Naive thymus-derived CD8-positive, alpha-beta T cell (primary cell): ENCODE measurements around the gene ALDH3A1. TPM values are rescaled to one million over a fixed set of nuclear protein-coding genes. Genes with fewer than 3 reads are reported as not detected.
A peak's percentile ranks its signal among the peaks of the same experiment; 100 is the strongest.

ENCODE experiments used
- ATAC-seq, 2 donors: fragments of 150-1000 bp; cut with Tn5 transposase in 1 of 2; sonication (Bioruptor Pico), chemical (Tn5 transposase) in 1 of 2; 1 replicate in 1 of 2; 2 replicates in 1 of 2; pipeline ENCODE4 v1.10.0; 2021; ENCODE audit warnings: mild to moderate bottlenecking in 2 of 2, moderate library complexity in 2 of 2
- POLR2A ChIA-PET: fragments of 350-600 bp; sonication (Branson Sonifier 250); formaldehyde crosslinking; loops from one replicate; lab custom pipeline; 2021; ENCODE audit warnings: antibody characterized with exemption; lab: Charles Lee
- DNase-seq, 10 donors: peaks; one replicate each; pipeline versions ENCODE4 v3.0.0 to v3.0.0-alpha.2; 2020 to 2022
- H3K27ac Mint-ChIP-seq, 10 donors: one replicate each; pipeline ENCODE4 v1.8.0; 2020 to 2022; ENCODE audit warnings: mild to moderate bottlenecking in 10 of 10, mixed read lengths in 10 of 10, moderate library complexity in 4 of 10, inconsistent platforms in 1 of 10
- H3K27me3 Mint-ChIP-seq, 5 donors: one replicate each; pipeline ENCODE4 v1.8.0; 2021 to 2022; ENCODE audit warnings: mixed read lengths in 5 of 5
- H3K36me3 Mint-ChIP-seq, 3 donors: one replicate each; pipeline ENCODE4 v1.8.0; 2020 to 2022; ENCODE audit warnings: mixed read lengths in 3 of 3, mild to moderate bottlenecking in 2 of 3, inconsistent platforms in 1 of 3
- H3K4me1 Mint-ChIP-seq, 4 donors: one replicate each; pipeline ENCODE4 v1.8.0; 2021 to 2022; ENCODE audit warnings: mixed read lengths in 4 of 4
- H3K4me3 Mint-ChIP-seq, 10 donors: one replicate each; pipeline ENCODE4 v1.8.0; 2020 to 2022; ENCODE audit warnings: mild to moderate bottlenecking in 10 of 10, mixed read lengths in 10 of 10, moderate library complexity in 6 of 10, inconsistent platforms in 1 of 10
- H3K9me3 Mint-ChIP-seq, 9 donors: one replicate each; pipeline ENCODE4 v1.8.0; 2020 to 2022; ENCODE audit warnings: mixed read lengths in 9 of 9, mild to moderate bottlenecking in 3 of 9, inconsistent platforms in 1 of 9, moderate library complexity in 1 of 9
- polyA plus RNA-seq, 3 donors: library from polyadenylated mRNA; unstranded; fragments of 300-500 nt; fragmentation: Illumina TruSeq; gene quantifications; one replicate each; pipeline ENCODE4 v1.2.3, GENCODE V29; 2021
- total RNA-seq, 8 experiments: library from RNA in 2 of 8; stranded (reverse) in 2 of 8; gene quantifications; one replicate each; pipeline ENCODE4 v1.2.3 and lab custom pipeline; 2021 to 2026

The ALDH3A1 gene
- total and polyA plus RNA-seq, 5 experiments from 2014 or later, result 0.11 TPM; not detected in 4

DNA sequence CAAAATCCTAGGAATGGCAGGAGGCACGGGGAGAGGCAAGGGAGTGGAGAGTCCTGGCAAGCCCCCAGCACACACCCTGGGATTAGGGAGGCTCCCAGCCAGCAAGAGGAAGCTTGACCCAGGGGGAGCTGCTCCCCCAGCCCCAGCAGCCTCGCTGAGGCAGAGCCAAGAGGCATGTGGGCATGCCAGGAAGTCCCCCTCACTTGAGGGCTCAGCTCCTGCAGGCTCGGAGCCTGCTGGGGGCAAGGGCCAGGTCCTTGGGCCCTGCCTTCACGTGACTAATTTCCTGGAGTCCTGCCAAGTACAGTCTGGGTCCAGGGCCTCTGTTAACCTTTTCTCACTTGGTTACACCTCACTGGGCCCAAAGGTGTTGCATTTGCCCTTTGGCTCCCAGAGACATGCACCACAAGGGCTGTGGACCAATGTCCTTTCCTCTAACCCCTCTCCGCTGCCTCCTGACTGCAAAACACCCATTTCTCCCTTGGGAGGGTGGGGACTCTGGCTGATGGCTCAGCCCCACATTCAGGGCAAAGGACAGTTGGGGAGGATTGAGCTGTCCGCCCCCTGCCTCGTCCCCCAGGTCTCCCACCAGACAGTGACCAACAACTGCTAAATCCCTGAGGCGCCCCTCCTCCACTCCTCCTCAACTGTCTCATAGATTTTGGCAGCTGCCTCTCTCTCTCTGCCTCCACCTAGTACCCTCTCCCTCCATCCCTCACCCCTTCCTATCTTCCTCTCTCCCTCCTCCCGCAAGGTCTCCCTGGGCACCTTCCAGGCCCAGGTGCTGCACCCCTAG lies 27.3 kb downstream of the ALDH3A1 start:
- peaks cover 11 to 32% (median 21%) of the 10 kb centered on the region in 4 donors for H3K4me1 Mint-ChIP-seq
- H3K27me3 Mint-ChIP-seq, result no peaks in the 10 kb centered on the region
- POLR2A ChIA-PET, result interaction anchor here (1.2 kb wide), 1 partner anchor 72 kb away, joined by 4 read pairs; the partner anchor contains the start of gene ALDH3A2

GRCh38 chr17:19720210-19720475 lies 28.0 kb downstream of the ALDH3A1 start:
- peak in 1 of 10 donors; percentile 43 for DNase-seq
- Mint-ChIP-seq H3K4me3 (no peak overlapping the region), H3K9me3 (no peaks in the 10 kb centered on the region), H3K27ac (no peak overlapping the region), H3K27me3 (no peaks in the 10 kb centered on the region), H3K36me3 (no peaks in the 10 kb centered on the region), H3K4me1 (peaks cover 4 to 25% (median 15%) of the 10 kb centered on the region in 4 donors)
- no peak for ATAC-seq
- POLR2A ChIA-PET, result no interaction called here

More for the DNA sequence above, 27.3 kb downstream of the ALDH3A1 start:
- Mint-ChIP-seq H3K9me3 (no peaks in the 10 kb centered on the region), H3K36me3 (no peaks in the 10 kb centered on the region), H3K4me3 (no peak overlapping the region), H3K27ac (peak overlapping the region in 3 of 10 donors; percentile 8 to 66 (median 51))
- ATAC-seq (no peak), DNase-seq (peak in 1 of 10 donors; percentile 46)

GRCh38 chr17:19719355-19720209 lies 28.5 kb downstream of the ALDH3A1 start:
- ATAC-seq (no peak), DNase-seq (peak in 1 of 10 donors; percentile 35)
- peaks cover 2 to 21% (median 11%) of the 10 kb centered on the region in 4 donors for H3K4me1 Mint-ChIP-seq
- no peaks in the 10 kb centered on the region for H3K27me3 Mint-ChIP-seq
- POLR2A ChIA-PET, result no interaction called here
- H3K27ac Mint-ChIP-seq, result peak overlapping the region in 2 of 10 donors; percentile 28 to 86
- H3K4me3 Mint-ChIP-seq, result no peak overlapping the region
- no peaks in the 10 kb centered on the region for H3K9me3 Mint-ChIP-seq
- no peaks in the 10 kb centered on the region for H3K36me3 Mint-ChIP-seq

GRCh38 chr17:19718613-19719354 lies 29.3 kb downstream of the ALDH3A1 start:
- Mint-ChIP-seq H3K9me3 (no peaks in the 10 kb centered on the region), H3K36me3 (no peaks in the 10 kb centered on the region), H3K4me1 (peaks cover 1 to 13% (median 4%) of the 10 kb centered on the region in 4 donors), H3K27ac (peak overlapping the region in 2 of 10 donors; percentile 28 to 29), H3K4me3 (no peak overlapping the region), H3K27me3 (no peaks in the 10 kb centered on the region)
- DNase-seq, result peak in 1 of 10 donors; percentile 45
- POLR2A ChIA-PET, result no interaction called here
- ATAC-seq, result no peak

DNA sequence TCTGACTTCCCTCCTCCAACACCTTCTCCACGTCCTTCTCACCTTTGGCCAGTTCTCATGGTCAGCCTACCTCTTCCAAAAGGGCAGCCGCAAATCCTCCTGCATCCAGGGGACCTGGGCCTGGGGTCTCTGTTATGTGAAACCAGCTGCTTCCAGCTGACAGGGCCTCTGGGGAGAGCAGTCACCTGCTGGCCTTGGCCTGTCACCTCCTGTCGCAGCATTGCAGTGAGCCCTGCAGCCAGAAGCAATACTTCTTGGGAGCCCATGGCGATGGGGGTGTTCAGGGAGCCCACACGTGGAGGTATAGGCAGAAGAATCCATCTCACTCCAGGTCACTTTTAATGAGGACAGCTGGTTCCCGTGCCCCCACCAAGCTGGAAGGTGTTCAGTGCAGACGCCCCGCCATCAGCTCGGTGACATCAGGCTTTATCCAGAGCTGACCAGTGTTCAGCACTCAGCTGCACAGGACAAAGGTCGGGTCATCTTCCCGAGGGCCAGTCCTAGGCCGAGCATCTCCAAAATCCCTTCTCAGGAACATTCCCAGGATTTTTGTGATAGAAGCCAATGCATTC lies 30.0 kb downstream of the ALDH3A1 start:
- H3K9me3 Mint-ChIP-seq, result no peaks in the 10 kb centered on the region
- H3K36me3 Mint-ChIP-seq, result no peaks in the 10 kb centered on the region
- H3K4me1 Mint-ChIP-seq, result peaks cover 0 to 12% (median 4%) of the 10 kb centered on the region in 4 donors
- no peak for DNase-seq
- H3K27ac Mint-ChIP-seq, result peak overlapping the region in 3 of 10 donors; percentile 42 to 73 (median 48)
- H3K4me3 Mint-ChIP-seq, result no peak overlapping the region
- no peak for ATAC-seq
- POLR2A ChIA-PET, result no interaction called here
- H3K27me3 Mint-ChIP-seq, result no peaks in the 10 kb centered on the region

GRCh38 chr17:19717411-19717908 lies 30.6 kb downstream of the ALDH3A1 start:
- H3K4me3 Mint-ChIP-seq, result no peak overlapping the region
- no peaks in the 10 kb centered on the region for H3K27me3 Mint-ChIP-seq
- no peaks in the 10 kb centered on the region for H3K36me3 Mint-ChIP-seq
- peaks cover 0 to 9% (median 3%) of the 10 kb centered on the region in 4 donors for H3K4me1 Mint-ChIP-seq
- peak overlapping the region in 2 of 10 donors; percentile 48 to 73 for H3K27ac Mint-ChIP-seq
- ATAC-seq, result no peak
- no peak for DNase-seq
- POLR2A ChIA-PET, result no interaction called here
- H3K9me3 Mint-ChIP-seq, result no peaks in the 10 kb centered on the region

GRCh38 chr17:19717031-19717360 lies 31.1 kb downstream of the ALDH3A1 start:
- ATAC-seq (no peak), DNase-seq (no peak)
- Mint-ChIP-seq H3K27me3 (no peaks in the 10 kb centered on the region), H3K4me1 (peaks cover 0 to 7% (median under 1%) of the 10 kb centered on the region in 4 donors), H3K9me3 (no peaks in the 10 kb centered on the region), H3K36me3 (no peaks in the 10 kb centered on the region), H3K27ac (no peak overlapping the region), H3K4me3 (no peak overlapping the region)
- POLR2A ChIA-PET, result no interaction called here

DNA sequence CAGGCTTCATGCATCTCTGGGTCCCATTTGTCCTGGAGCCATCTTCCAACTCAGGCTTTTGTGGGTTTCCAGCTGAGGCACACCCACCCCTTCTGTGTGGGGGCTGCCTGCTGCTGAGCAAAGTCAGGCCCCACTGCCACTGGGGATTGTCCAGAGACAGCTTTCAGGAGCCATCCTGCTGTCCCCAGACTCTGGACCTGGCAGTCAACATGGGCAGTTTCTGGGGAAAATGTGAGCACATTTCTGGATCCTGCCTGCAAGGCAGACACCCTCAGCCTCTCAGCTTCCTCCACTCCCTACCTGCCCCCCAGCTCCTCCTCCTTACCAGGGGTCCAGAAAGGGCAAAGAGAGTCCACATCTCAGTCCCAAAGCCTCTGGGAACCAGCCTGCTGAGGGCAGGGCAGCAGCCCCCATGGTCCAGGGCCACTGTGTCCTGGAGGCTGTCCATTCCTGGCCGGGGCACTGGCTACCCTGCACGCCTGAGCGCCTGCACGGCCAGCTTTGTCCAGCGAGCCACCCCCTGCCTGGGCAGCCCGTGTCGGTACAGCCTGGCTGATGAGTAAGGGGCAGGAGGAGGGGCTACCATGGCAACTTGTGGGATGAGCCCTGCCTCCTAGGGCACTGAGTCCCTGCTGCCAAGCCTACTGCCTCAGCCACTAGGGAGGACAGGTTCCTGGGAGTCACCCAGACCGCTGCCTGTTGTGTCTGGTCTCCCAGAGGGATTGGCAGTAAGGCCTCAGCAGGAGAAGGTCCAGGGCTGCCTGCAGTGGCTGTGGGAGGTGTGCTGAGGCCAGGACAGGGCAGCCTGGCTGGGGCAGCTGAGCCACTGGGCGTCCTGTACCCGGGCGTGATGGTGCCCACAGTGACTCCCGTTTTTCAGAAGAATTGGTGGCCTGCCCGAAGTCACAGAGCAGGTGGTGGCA lies 31.7 kb downstream of the ALDH3A1 start, which contains the start of gene SLC47A2:
Gene SLC47A2 (minus strand): TSS at position 477 of the 923 bp plus-strand sequence. CDS start 29 bp downstream, at position 448.
- H3K4me1 Mint-ChIP-seq, result peaks cover 0 to 7% (median under 1%) of the 10 kb centered on the region in 4 donors
- POLR2A ChIA-PET, result no interaction called here
- no peak for DNase-seq
- H3K4me3 Mint-ChIP-seq, result no peak within 1 kb of the TSS
- no peaks in the 10 kb centered on the region for H3K36me3 Mint-ChIP-seq
- H3K27me3 Mint-ChIP-seq, result no peaks in the 10 kb centered on the region
- peak within 1 kb of the TSS in 2 of 10 donors; percentile 13 to 48 for H3K27ac Mint-ChIP-seq
- no peaks in the 10 kb centered on the region for H3K9me3 Mint-ChIP-seq
- no peak for ATAC-seq

DNA sequence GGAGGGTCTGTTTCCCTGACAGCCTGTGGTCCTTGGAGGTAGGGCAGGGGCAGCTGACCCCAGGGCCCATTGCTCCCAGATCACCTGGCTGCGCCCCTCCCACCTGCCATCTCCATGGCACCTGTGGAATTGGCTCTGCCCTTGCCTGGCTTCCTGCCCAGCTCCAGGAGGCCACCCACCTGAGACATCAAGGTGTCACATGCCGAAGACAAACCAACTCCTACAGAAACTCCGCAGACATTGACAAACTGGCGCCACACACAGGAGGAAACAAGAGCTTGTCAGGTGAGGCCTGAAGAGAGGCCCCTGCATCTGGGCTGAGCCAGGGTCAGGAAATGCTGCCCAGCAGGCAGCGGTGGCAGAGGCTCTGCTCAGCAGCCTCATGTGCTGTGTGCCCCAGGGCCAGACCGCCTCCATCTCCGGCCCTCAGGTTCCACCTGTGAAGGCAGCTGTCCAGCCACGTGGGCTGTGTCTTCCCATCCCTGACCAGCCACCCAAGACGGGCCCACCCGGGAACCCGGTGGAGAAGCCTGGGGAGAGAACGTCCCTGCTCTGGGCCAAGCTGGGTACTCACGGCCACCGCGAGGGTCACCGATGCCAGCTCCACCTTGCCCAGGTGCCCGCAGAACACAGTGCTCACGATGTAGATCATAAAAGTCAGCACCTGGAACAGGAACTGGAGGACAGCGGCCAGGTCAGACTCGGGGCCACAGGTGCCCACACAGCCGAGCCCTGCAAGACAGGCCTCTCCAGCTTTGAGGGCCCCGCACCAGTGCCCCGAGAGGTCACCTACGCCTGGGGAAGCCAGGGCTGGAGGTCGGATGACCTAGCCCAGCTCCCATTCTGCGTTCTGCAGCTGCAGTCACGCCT lies 33.3 kb downstream of the ALDH3A1 start:
- Mint-ChIP-seq H3K9me3 (no peaks in the 10 kb centered on the region), H3K36me3 (no peaks in the 10 kb centered on the region), H3K4me1 (peaks cover 0 to 4% (median 2%) of the 10 kb centered on the region in 4 donors), H3K4me3 (no peak overlapping the region), H3K27me3 (no peaks in the 10 kb centered on the region), H3K27ac (no peak overlapping the region)
- POLR2A ChIA-PET, result no interaction called here
- ATAC-seq, result no peak
- DNase-seq, result no peak

GRCh38 chr17:19713901-19714361 lies 34.2 kb downstream of the ALDH3A1 start:
- Mint-ChIP-seq H3K27me3 (no peaks in the 10 kb centered on the region), H3K27ac (no peak overlapping the region), H3K9me3 (no peaks in the 10 kb centered on the region), H3K36me3 (no peaks in the 10 kb centered on the region), H3K4me3 (no peak overlapping the region), H3K4me1 (peaks cover 0 to 4% (median under 1%) of the 10 kb centered on the region in 4 donors)
- ATAC-seq, result no peak
- POLR2A ChIA-PET, result no interaction called here
- no peak for DNase-seq
